ENCODE results near the gene CFAP100. TPM values are rescaled to one million over a fixed set of nuclear protein-coding genes. Genes with fewer than 3 reads are reported as not detected.

Gene CFAP100
- total and polyA plus RNA-seq, 2 experiments from 2014 or later, result not detected

GRCh38 chr3:126473292-126474168 is 78.8 kb downstream of the CFAP100 start:
- no peaks in the 10 kb centered on the region for H3K9me3 ChIP-seq (ENCODE audit: low read depth)
- peaks cover 61% of the 10 kb centered on the region for H4K20me1 ChIP-seq (ENCODE audit: insufficient read depth, poor library complexity, severe bottlenecking)
- WGBS (ENCODE audit: low lambda C conversion rate, missing lambda C conversion rate), result 76% methylated on average over 14 of the region's 14 CpGs
- H3K4me1 ChIP-seq (ENCODE audit: insufficient read depth), result peaks cover 27% of the 10 kb centered on the region
- H3K4me3 ChIP-seq, result peak overlapping the region; percentile 27
- no peaks in the 10 kb centered on the region for H3K27me3 ChIP-seq
- TF ChIP-seq EZH2phosphoT487 (IDR thresholded peaks at IDR 0.05; ENCODE audit: low read depth, severe bottlenecking, unreplicated experiment) (no peak), CTCF (IDR thresholded peaks at IDR 0.05; ENCODE audit: poor library complexity) (no peak), EZH2 (IDR thresholded peaks at IDR 0.05; ENCODE audit: borderline replicate concordance) (no peak)
- H3K9me2 ChIP-seq (replicated peaks; ENCODE audit: insufficient read depth), result no peaks in the 10 kb centered on the region
- H3K79me2 ChIP-seq, result peaks cover 62% of the 10 kb centered on the region
- no peaks in the 10 kb centered on the region for H3K36me3 ChIP-seq (replicated peaks; ENCODE audit: insufficient read depth, low read depth)
- no peak overlapping the region for H2AFZ ChIP-seq
- peak overlapping the region; percentile 99 for H3K4me2 ChIP-seq
- DNase-seq (ENCODE audit: low spot score), result no peak
- H3K27ac ChIP-seq, result peak overlapping the region; percentile 97

DNA sequence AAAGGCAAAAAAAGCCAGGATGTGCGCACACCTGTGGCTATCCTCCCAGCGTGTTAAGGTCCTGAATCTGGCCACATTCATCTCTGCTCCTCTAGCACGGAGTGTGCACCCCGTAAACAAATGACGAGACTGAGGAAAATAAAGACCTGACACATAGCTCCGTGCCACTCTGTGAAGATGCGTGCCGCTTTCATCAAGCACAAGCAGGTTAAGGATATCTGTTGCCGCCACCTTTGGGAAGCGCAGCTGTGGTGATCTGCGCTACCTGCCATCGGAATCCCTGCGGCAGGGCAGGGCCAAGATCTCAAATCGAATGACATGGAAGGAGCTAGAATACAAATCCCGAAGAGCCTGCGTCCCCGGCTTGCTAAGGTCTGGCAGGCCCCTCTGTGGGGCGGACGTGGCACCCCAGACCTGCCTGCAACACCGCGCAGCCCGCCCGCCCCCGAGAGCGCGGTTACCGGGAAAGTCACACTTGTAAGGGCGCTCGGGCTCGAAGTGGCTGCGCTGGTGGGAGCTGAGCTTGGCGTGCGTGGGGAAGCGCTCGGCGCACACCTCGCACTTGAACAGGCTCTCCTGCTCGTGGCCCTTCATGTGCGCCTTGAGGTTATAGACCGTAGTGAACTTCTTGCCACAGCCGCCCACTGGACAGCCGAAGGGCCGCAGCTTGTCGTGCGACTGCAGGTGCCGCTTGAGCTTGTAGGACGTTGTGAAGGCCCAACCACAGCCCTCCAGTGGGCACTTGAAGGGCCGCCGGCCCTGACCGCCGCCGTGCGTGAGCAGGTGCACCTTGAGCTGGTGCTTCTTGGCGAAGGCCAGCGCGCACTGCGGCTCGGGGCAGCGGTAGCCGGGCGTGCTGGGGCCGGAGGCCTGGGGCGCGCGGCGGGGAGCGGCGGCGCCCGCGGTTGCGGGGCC is 80.0 kb downstream of the CFAP100 start:
- Histone ChIP-seq H3K4me3 (peak overlapping the region; percentile 80), H3K4me1 (ENCODE audit: insufficient read depth) (peaks cover 27% of the 10 kb centered on the region), H3K79me2 (peaks cover 50% of the 10 kb centered on the region), H3K27me3 (no peaks in the 10 kb centered on the region), H3K27ac (peak overlapping the region; percentile 97), H2AFZ (peak overlapping the region; percentile 28), H3K4me2 (peak overlapping the region; percentile 99), H3K36me3 (replicated peaks; ENCODE audit: insufficient read depth, low read depth) (no peaks in the 10 kb centered on the region), H3K9me2 (replicated peaks; ENCODE audit: insufficient read depth) (no peaks in the 10 kb centered on the region), H3K9me3 (ENCODE audit: low read depth) (no peaks in the 10 kb centered on the region), H4K20me1 (ENCODE audit: insufficient read depth, poor library complexity, severe bottlenecking) (peaks cover 48% of the 10 kb centered on the region)
- 5% methylated on average over 61 of the region's 72 CpGs for WGBS (ENCODE audit: low lambda C conversion rate, missing lambda C conversion rate)
- DNase-seq (ENCODE audit: low spot score), result peak; percentile 71
- no peak for TF ChIP-seq EZH2 (IDR thresholded peaks at IDR 0.05; ENCODE audit: borderline replicate concordance)
- TF ChIP-seq CTCF (IDR thresholded peaks at IDR 0.05; ENCODE audit: poor library complexity), result no peak
- no peak for TF ChIP-seq EZH2phosphoT487 (IDR thresholded peaks at IDR 0.05; ENCODE audit: low read depth, severe bottlenecking, unreplicated experiment)

DNA sequence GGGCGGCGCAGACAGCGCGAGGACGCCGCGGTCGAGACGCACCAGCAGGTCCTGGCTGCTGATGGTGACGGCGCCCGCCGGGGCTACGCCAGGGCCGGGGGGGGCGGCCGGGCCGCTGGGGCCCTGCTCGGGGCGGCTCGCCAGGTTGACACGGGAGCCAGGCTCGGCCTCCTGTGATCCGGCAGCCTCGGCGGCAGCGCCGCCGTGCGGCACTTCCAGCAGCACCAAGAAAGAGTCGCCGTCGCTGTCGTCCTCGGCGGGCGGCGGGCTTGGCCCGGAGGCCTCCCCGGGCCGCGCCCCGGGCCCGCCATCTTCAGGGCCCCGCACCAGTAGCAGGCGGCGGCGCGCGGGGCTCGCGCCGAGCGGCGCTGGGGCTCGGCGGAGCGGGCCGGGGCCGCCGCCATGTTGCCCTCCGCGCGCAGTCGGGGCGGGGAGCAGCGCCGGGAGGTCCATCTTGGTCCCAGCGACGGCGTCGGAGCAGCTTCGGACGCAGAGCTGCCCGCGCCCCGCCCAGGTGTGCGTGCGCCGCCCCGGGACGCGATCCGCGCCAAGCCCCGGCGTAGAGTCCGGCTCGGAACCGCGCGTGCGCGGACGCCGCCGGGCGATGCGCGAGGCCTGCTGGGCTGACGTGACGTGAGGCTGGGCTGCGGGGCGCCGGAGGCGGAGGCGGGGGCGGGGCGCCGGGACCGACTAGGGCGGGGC is 80.9 kb downstream of the CFAP100 start, which contains the start of gene ZXDC:
Gene ZXDC, minus strand, starts transcription at position 479 of the 702 bp plus-strand sequence. Its CDS starts 26 bp downstream, at position 453.
- Histone ChIP-seq H3K4me2 (peak within 1 kb of the TSS; percentile 99), H3K79me2 (peaks cover 42% of the 10 kb centered on the region), H3K27me3 (no peaks in the 10 kb centered on the region), H2AFZ (peak within 1 kb of the TSS; percentile 80), H4K20me1 (ENCODE audit: insufficient read depth, poor library complexity, severe bottlenecking) (peaks cover 45% of the 10 kb centered on the region), H3K9me2 (replicated peaks; ENCODE audit: insufficient read depth) (no peaks in the 10 kb centered on the region), H3K9me3 (ENCODE audit: low read depth) (no peaks in the 10 kb centered on the region), H3K4me3 (peak within 1 kb of the TSS; percentile 80), H3K36me3 (replicated peaks; ENCODE audit: insufficient read depth, low read depth) (no peaks in the 10 kb centered on the region), H3K4me1 (ENCODE audit: insufficient read depth) (peaks cover 27% of the 10 kb centered on the region), H3K27ac (peak within 1 kb of the TSS; percentile 97)
- TF ChIP-seq EZH2 (IDR thresholded peaks at IDR 0.05; ENCODE audit: borderline replicate concordance) (no peak), CTCF (IDR thresholded peaks at IDR 0.05; ENCODE audit: poor library complexity) (peak; percentile 52)
- DNase-seq (ENCODE audit: low spot score), result peak; percentile 98
- WGBS (ENCODE audit: low lambda C conversion rate, missing lambda C conversion rate), result 0% methylated on average over 24 of the region's 112 CpGs

Data from hepatocyte (in vitro differentiated cells).